ENCODE measurements around the gene MPPED1.

- no peak for TF ChIP-seq CTCF (IDR thresholded peaks at IDR 0.05)
- TF ChIP-seq POLR2A (IDR thresholded peaks at IDR 0.05) = no peak
Measured at GRCh38 chr22:43406186-43406790, 5.5 kb upstream of the MPPED1 start.

Measured in esophagus squamous epithelium (tissue), 4 donors.